Measurements from ENCODE around the gene NUP214. TPM values are rescaled to one million over a fixed set of nuclear protein-coding genes. Genes with fewer than 3 reads are reported as not detected.
A peak's percentile ranks its signal among the peaks of the same experiment; 100 is the strongest.

The NUP214 gene
- total RNA-seq, 4 donors from 2014 or later, result 13.2 to 75.8 (median 49.0) TPM

- Histone ChIP-seq H3K9me3 (no peaks in the 10 kb centered on the region), H3K4me1 (no peaks in the 10 kb centered on the region), H3K27me3 (no peaks in the 10 kb centered on the region), H3K36me3 (no peaks in the 10 kb centered on the region), H3K4me3 (no peak overlapping the region), H3K27ac (no peak overlapping the region)
- no peak for DNase-seq
- intact Hi-C loops (cut with DNase I; ENCODE audit: low total_unique reads), result loop anchor here (10.0 kb wide), 1 partner anchor 1961 kb away; no protein-coding TSS in a partner anchor
- TF ChIP-seq, protein P1, sequence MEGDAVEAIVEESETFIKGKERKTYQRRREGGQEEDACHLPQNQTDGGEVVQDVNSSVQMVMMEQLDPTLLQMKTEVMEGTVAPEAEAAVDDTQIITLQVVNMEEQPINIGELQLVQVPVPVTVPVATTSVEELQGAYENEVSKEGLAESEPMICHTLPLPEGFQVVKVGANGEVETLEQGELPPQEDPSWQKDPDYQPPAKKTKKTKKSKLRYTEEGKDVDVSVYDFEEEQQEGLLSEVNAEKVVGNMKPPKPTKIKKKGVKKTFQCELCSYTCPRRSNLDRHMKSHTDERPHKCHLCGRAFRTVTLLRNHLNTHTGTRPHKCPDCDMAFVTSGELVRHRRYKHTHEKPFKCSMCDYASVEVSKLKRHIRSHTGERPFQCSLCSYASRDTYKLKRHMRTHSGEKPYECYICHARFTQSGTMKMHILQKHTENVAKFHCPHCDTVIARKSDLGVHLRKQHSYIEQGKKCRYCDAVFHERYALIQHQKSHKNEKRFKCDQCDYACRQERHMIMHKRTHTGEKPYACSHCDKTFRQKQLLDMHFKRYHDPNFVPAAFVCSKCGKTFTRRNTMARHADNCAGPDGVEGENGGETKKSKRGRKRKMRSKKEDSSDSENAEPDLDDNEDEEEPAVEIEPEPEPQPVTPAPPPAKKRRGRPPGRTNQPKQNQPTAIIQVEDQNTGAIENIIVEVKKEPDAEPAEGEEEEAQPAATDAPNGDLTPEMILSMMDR (IDR thresholded peaks at IDR 0.05), result no peak
- no peak for TF ChIP-seq POLR2A (IDR thresholded peaks at IDR 0.05)
Measured at GRCh38 chr9:131253891-131254491, 128.6 kb downstream of the NUP214 start.

- intact Hi-C loops (cut with DNase I; ENCODE audit: low total_unique reads), result loop anchor here (10.0 kb wide), 1 partner anchor 1960 kb away; no protein-coding TSS in a partner anchor
- Histone ChIP-seq H3K9me3 (no peaks in the 10 kb centered on the region), H3K4me3 (no peak overlapping the region), H3K27me3 (no peaks in the 10 kb centered on the region), H3K4me1 (no peaks in the 10 kb centered on the region), H3K36me3 (no peaks in the 10 kb centered on the region), H3K27ac (no peak overlapping the region)
- TF ChIP-seq, protein P1 (IDR thresholded peaks at IDR 0.05), result no peak
- TF ChIP-seq POLR2A (IDR thresholded peaks at IDR 0.05), result no peak
- DNase-seq, result no peak
Measured at GRCh38 chr9:131254626-131255025, 129.2 kb downstream of the NUP214 start.

GRCh38 chr9:131255676-131256197, 130.4 kb downstream of the NUP214 start:
- Histone ChIP-seq H3K36me3 (no peaks in the 10 kb centered on the region), H3K27ac (peak overlapping the region in 1 of 2 donors; percentile 55), H3K4me3 (no peak overlapping the region), H3K4me1 (no peaks in the 10 kb centered on the region), H3K9me3 (no peaks in the 10 kb centered on the region), H3K27me3 (no peaks in the 10 kb centered on the region)
- DNase-seq, result no peak
- TF ChIP-seq, protein P1 (IDR thresholded peaks at IDR 0.05), result no peak
- no peak for TF ChIP-seq POLR2A (IDR thresholded peaks at IDR 0.05)
- intact Hi-C loops (cut with DNase I; ENCODE audit: low total_unique reads), result loop anchor here (10.0 kb wide), 1 partner anchor 1959 kb away; no protein-coding TSS in a partner anchor

GRCh38 chr9:131257266-131258025, 132.1 kb downstream of the NUP214 start:
- H3K27ac ChIP-seq, result no peak overlapping the region
- no peak for DNase-seq
- no peaks in the 10 kb centered on the region for H3K36me3 ChIP-seq
- H3K27me3 ChIP-seq, result no peaks in the 10 kb centered on the region
- no peaks in the 10 kb centered on the region for H3K9me3 ChIP-seq
- H3K4me1 ChIP-seq, result no peaks in the 10 kb centered on the region
- intact Hi-C loops (cut with DNase I; ENCODE audit: low total_unique reads), result loop anchor here (10.0 kb wide), 1 partner anchor 1957 kb away; no protein-coding TSS in a partner anchor
- no peak overlapping the region for H3K4me3 ChIP-seq
- TF ChIP-seq POLR2A (IDR thresholded peaks at IDR 0.05), result no peak
- TF ChIP-seq, protein P1 (IDR thresholded peaks at IDR 0.05), result no peak

DNA sequence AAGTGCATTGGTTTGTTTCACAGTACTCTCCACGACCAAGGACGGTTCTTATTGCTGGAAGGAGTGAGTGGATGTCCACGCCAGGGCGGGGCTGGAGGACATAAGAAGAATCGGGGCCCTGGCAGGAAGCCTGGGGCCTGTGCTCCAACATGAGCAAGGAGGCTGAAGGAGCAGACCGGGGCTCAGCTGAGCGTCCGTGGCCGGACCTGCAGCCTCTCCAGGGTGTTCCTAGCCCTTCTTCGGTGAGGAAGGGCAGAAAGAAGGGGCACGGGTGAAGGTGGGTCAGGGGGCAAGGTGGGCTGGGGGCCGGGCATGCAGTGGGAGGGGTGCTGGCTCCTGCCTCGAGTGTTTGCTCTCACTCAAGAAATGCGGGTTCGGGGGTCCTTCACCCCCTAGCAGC, 132.8 kb downstream of the NUP214 start:
- Histone ChIP-seq H3K36me3 (no peaks in the 10 kb centered on the region), H3K9me3 (no peaks in the 10 kb centered on the region), H3K4me1 (no peaks in the 10 kb centered on the region), H3K27me3 (no peaks in the 10 kb centered on the region), H3K4me3 (no peak overlapping the region), H3K27ac (no peak overlapping the region)
- no peak for DNase-seq
- no peak for TF ChIP-seq POLR2A (IDR thresholded peaks at IDR 0.05)
- TF ChIP-seq, protein P1 (IDR thresholded peaks at IDR 0.05), result no peak
- intact Hi-C loops (cut with DNase I; ENCODE audit: low total_unique reads), result loop anchor here (10.0 kb wide), 1 partner anchor 1957 kb away; no protein-coding TSS in a partner anchor

All from uterus (tissue), 4 donors.